ENCODE results near the gene RBM38. TPM values are rescaled to one million over a fixed set of nuclear protein-coding genes. Genes with fewer than 3 reads are reported as not detected.
"Not testable (repeated sequence)": the region's sequence is repeated elsewhere in the genome, so short reads cannot be mapped to it uniquely, and the experiment has no call there.

The RBM38 gene
- total RNA-seq, 4 donors from 2014 or later = 67.6 to 203 (median 139) TPM

- intact Hi-C loops (cut with DNase I) = no loop called here
- no peak for TF ChIP-seq POLR2AphosphoS5 (IDR thresholded peaks at IDR 0.05)
- TF ChIP-seq EP300 (IDR thresholded peaks at IDR 0.05) = no peak
- TF ChIP-seq POLR2A (IDR thresholded peaks at IDR 0.05; ENCODE audit: low read depth) = no peak
- TF ChIP-seq CTCF (IDR thresholded peaks at IDR 0.05) = no peak
- WGBS = 78% methylated on average over 7 of the region's 7 CpGs
Measured at GRCh38 chr20:57429580-57430200, 38.5 kb downstream of the RBM38 start.

DNA sequence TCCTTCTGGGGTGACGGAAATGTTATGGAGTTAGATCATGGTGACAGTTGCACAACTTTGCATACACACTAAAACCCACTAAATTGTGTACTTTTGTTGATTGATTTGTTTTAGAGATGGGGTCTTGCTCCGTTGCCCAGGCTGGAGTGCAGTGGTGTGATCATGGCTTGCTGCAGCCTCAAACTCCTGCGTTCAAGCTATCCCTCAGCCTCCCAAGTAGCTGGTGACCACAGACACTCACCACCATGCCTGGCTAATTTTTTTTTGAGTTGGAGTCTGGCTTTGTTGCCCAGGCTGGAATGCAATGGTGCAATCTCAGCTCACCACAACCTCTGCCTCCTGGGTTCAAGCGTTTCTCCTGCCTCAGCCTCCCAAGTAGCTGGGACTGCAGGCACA lies 39.0 kb downstream of the RBM38 start:
- 84% methylated on average over 4 of the region's 4 CpGs for WGBS
- DNase-seq (ENCODE audit: extremely low spot score); H3K4me3 ChIP-seq; H3K9me3 ChIP-seq; H3K27ac ChIP-seq (replicated peaks in 1 of 4); H3K27me3 ChIP-seq; H3K36me3 ChIP-seq; intact Hi-C loops (cut with DNase I): not testable (repeated sequence)
- H3K4me1 ChIP-seq = peaks cover 25 to 34% (median 31%) of the 10 kb centered on the region in 4 donors

More at GRCh38 chr20:57429580-57430200, 38.5 kb downstream of the RBM38 start:
- DNase-seq (ENCODE audit: extremely low spot score) = no peak
- H3K27ac ChIP-seq (replicated peaks in 1 of 4) = no peak overlapping the region
- no peaks in the 10 kb centered on the region for H3K27me3 ChIP-seq
- H3K4me3 ChIP-seq = no peak overlapping the region
- no peaks in the 10 kb centered on the region for H3K9me3 ChIP-seq
- H3K4me1 ChIP-seq = peaks cover 21 to 31% (median 27%) of the 10 kb centered on the region in 4 donors
- H3K36me3 ChIP-seq = no peaks in the 10 kb centered on the region

- Histone ChIP-seq H3K36me3 (no peaks in the 10 kb centered on the region), H3K9me3 (no peaks in the 10 kb centered on the region), H3K4me1 (peaks cover 35 to 45% (median 40%) of the 10 kb centered on the region in 4 donors), H3K27me3 (no peaks in the 10 kb centered on the region), H3K27ac (replicated peaks in 1 of 4) (no peak overlapping the region), H3K4me3 (no peak overlapping the region)
- 75% methylated on average over 5 of the region's 5 CpGs for WGBS
- TF ChIP-seq EP300 (IDR thresholded peaks at IDR 0.05) (no peak), POLR2A (IDR thresholded peaks at IDR 0.05; ENCODE audit: low read depth) (no peak), POLR2AphosphoS5 (IDR thresholded peaks at IDR 0.05) (no peak), CTCF (IDR thresholded peaks at IDR 0.05) (no peak)
- no peak for DNase-seq (ENCODE audit: extremely low spot score)
- intact Hi-C loops (cut with DNase I) = no loop called here
Measured at GRCh38 chr20:57431539-57431835, 40.3 kb downstream of the RBM38 start.

DNA sequence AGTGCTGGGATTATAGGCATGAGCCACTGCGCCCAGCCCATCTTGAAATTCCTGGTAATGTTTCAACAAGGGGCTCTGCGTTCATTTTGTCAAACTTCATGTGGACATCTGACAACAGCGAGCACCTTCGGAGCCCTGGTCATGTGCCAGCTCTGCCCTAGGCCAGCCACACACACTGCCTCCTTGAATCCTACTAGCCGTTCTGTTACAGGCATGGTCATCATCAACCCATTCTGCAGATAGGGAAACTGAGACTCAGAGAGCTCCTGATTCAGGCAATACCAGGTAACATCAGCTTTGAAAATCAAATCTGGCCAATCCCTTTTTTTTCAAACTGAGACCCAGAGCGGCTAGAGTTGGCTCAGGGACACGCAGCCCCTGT lies 41.3 kb downstream of the RBM38 start:
- intact Hi-C loops (cut with DNase I) = no loop called here
- WGBS = 83% methylated on average over 5 of the region's 7 CpGs
- Histone ChIP-seq H3K27me3 (no peaks in the 10 kb centered on the region), H3K27ac (replicated peaks in 1 of 4) (peak overlapping the region; percentile 21 to 95 (median 24)), H3K4me1 (peaks cover 38 to 51% (median 46%) of the 10 kb centered on the region in 4 donors), H3K9me3 (peaks cover 0 to under 1% (median 0%) of the 10 kb centered on the region in 4 donors), H3K36me3 (no peaks in the 10 kb centered on the region), H3K4me3 (no peak overlapping the region)
- no peak for TF ChIP-seq CTCF (IDR thresholded peaks at IDR 0.05)
- no peak for TF ChIP-seq POLR2AphosphoS5 (IDR thresholded peaks at IDR 0.05)
- TF ChIP-seq EP300 (IDR thresholded peaks at IDR 0.05) = no peak
- DNase-seq (ENCODE audit: extremely low spot score) = no peak

DNA sequence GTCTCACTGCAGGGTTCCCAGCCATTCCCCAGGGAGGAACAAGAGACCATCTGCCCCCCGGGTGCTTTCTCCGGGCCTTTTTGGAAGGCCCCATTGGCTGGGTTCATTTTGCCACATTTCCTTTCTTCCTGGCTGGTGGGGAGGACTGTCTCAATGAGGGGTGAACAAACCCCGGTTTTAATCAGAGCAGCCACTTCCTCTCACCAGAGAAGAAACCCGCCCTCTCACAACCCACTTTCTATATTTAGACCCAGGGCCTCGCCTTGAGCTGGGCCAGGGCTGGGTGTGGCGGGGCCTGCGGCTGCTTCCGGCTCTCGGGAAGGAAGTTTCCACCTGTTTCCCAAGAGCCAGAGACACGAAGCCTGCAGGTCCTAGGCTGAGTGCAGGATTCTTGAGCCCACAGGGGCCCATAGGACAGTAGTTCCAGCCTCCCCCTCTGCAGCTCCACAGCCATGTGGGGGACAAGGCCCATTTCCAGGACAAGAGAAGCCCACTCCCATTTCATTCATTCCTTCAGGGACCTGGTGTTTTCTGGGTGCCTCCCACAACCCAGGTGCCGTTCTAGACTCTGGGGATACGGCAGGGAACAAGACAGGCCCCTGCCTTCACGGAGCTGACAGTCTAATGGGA lies 41.8 kb downstream of the RBM38 start:
- peak overlapping the region; percentile 21 to 95 (median 42) for H3K27ac ChIP-seq (replicated peaks in 1 of 4)
- WGBS = 44% methylated on average over 6 of the region's 13 CpGs
- no peaks in the 10 kb centered on the region for H3K36me3 ChIP-seq
- no peaks in the 10 kb centered on the region for H3K27me3 ChIP-seq
- DNase-seq (ENCODE audit: extremely low spot score) = no peak
- peaks cover 0 to 5% (median 0%) of the 10 kb centered on the region in 4 donors for H3K9me3 ChIP-seq
- H3K4me1 ChIP-seq = peaks cover 40 to 56% (median 51%) of the 10 kb centered on the region in 4 donors
- intact Hi-C loops (cut with DNase I) = no loop called here
- no peak overlapping the region for H3K4me3 ChIP-seq
- TF ChIP-seq POLR2AphosphoS5 (IDR thresholded peaks at IDR 0.05) = peak; percentile 28 to 67
- no peak for TF ChIP-seq EP300 (IDR thresholded peaks at IDR 0.05)
- no peak for TF ChIP-seq CTCF (IDR thresholded peaks at IDR 0.05)
- TF ChIP-seq POLR2A (IDR thresholded peaks at IDR 0.05; ENCODE audit: low read depth) = no peak

All from esophagus muscularis mucosa (tissue), 4 donors.